Measurements from ENCODE around the gene PRR35. TPM values are rescaled to one million over a fixed set of nuclear protein-coding genes. Genes with fewer than 3 reads are reported as not detected.

The PRR35 gene
- polyA plus RNA-seq, 1 donor from 2014 or later: not detected

DNA sequence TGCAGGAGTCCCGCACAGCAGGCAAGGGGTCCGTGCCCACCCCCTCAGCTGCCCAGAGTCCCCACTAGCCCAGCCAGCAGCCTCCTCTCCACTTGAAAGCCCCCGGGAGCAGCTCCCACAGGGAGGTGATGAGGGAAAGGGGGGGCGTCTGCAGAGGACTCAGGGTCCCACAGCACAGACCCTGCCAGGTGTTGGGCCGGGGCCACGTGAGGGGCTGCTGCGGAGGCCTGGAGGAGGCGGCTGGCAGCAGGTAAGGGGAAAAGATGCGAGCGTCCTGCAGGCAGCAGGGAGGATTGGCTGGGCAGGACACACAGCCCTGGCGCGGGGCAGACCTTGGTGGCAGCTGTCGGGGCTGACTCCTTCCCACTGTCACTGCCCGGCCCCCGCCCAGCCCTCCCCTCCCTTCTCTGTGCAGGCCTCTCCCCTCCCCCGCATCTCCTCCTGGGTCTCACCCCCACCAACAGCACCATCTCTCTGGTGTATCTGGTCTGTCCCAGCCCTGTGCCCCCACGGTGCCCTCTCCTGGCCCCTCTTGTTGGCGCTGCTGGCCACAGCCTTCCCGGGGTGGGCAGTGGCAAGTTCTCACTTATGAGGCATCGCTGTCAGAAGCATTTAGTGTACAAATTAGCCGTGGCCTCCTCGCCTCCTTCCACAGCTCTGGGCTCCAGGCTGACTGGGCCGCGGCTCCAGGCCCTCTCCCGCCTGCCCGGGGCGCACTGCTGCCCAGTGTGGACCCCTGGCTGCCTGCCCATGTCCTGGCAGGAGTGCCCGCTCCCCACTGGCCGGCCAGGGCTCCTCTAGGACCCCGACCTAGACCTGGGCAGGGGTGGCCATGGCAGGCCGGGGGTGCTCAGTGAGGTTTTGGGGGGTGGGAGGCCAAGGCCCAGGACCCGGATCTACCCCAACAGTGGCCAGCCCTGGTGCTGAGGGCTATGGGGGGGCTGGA lies 4.4 kb upstream of the PRR35 start:
- Histone ChIP-seq H3K4me3 (ENCODE audit: low read length) (no peak overlapping the region), H3K36me3 (ENCODE audit: insufficient read depth, low read length) (no peaks in the 10 kb centered on the region), H3K79me2 (replicated peaks; ENCODE audit: insufficient read depth, low read length) (no peaks in the 10 kb centered on the region), H4K20me1 (ENCODE audit: insufficient read depth) (no peaks in the 10 kb centered on the region), H2AFZ (ENCODE audit: low read depth, low read length) (no peak overlapping the region), H3K4me2 (ENCODE audit: low read length) (no peak overlapping the region), H3F3A (ENCODE audit: insufficient read depth, low read length, poor library complexity, severe bottlenecking) (no peaks in the 10 kb centered on the region), H3K27me3 (ENCODE audit: insufficient read depth, low read depth, low read length) (peaks cover 21% of the 10 kb centered on the region), H3K27ac (ENCODE audit: low read length) (no peak overlapping the region), H3K9ac (ENCODE audit: low read length) (no peak overlapping the region), H3K9me3 (ENCODE audit: low read length) (no peaks in the 10 kb centered on the region), H3K9me2 (ENCODE audit: insufficient read depth, low read length) (no peaks in the 10 kb centered on the region)
- TF ChIP-seq TAF1 (IDR thresholded peaks at IDR 0.05; ENCODE audit: low read depth) (no peak), CTCF (IDR thresholded peaks at IDR 0.05; ENCODE audit: poor library complexity, severe bottlenecking) (no peak), POLR2AphosphoS5 (IDR thresholded peaks at IDR 0.05) (no peak), SMC3 (conservative IDR thresholded peaks at IDR 0.05; ENCODE audit: poor library complexity) (no peak), EP300 (conservative IDR thresholded peaks at IDR 0.05; ENCODE audit: poor library complexity, severe bottlenecking) (no peak), REST (IDR thresholded peaks at IDR 0.05; ENCODE audit: borderline replicate concordance) (no peak), MXI1 (conservative IDR thresholded peaks at IDR 0.05; ENCODE audit: poor library complexity, severe bottlenecking) (no peak), EZH2 (IDR thresholded peaks at IDR 0.05; ENCODE audit: borderline replicate concordance, insufficient read depth, low read length, poor library complexity, severe bottlenecking) (no peak), RAD21 (conservative IDR thresholded peaks at IDR 0.05) (no peak)

DNA sequence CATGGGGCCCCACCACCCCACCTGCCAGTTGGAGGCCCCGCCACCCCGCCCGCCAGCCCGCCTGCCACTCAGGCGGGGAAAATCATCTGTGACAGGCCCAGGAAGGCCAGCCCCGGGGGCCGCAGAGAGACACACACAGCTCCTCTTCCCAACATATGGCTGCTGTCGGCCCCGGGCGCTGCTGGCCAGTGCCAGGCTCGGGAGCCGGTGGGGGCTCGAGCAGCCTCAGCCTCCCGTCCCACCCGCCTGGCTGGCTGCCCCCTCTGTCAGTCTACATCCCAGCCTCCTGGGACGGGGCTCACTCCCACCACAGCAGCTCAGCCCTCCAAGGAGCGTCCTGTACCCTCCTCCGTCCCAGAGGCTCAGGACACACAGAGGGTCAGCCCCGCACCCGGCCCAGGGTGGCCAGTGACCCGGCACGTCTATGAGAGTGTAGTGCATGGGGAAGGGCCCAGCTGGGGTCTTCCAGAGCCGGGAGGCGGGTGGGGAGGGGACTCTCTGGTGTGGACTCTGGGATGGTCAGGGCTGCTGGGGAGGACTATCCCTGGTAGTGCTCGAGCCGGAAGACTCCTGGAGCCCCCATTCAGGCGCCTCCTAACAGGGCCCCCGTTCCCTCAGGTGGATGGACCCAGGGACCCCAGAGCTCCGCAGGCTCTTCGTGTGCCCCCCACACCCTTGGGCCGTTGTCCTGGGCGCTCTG lies 3.6 kb upstream of the PRR35 start:
- no peak overlapping the region for H3K4me3 ChIP-seq (ENCODE audit: low read length)
- no peak overlapping the region for H3K9ac ChIP-seq (ENCODE audit: low read length)
- TF ChIP-seq MXI1 (conservative IDR thresholded peaks at IDR 0.05; ENCODE audit: poor library complexity, severe bottlenecking) (no peak), EP300 (conservative IDR thresholded peaks at IDR 0.05; ENCODE audit: poor library complexity, severe bottlenecking) (no peak), POLR2AphosphoS5 (IDR thresholded peaks at IDR 0.05) (no peak), TAF1 (IDR thresholded peaks at IDR 0.05; ENCODE audit: low read depth) (no peak), RAD21 (conservative IDR thresholded peaks at IDR 0.05) (no peak), CTCF (IDR thresholded peaks at IDR 0.05; ENCODE audit: poor library complexity, severe bottlenecking) (no peak), EZH2 (IDR thresholded peaks at IDR 0.05; ENCODE audit: borderline replicate concordance, insufficient read depth, low read length, poor library complexity, severe bottlenecking) (no peak), SMC3 (conservative IDR thresholded peaks at IDR 0.05; ENCODE audit: poor library complexity) (no peak), REST (IDR thresholded peaks at IDR 0.05; ENCODE audit: borderline replicate concordance) (no peak)
- H3K27ac ChIP-seq (ENCODE audit: low read length): no peak overlapping the region
- H2AFZ ChIP-seq (ENCODE audit: low read depth, low read length): no peak overlapping the region
- H4K20me1 ChIP-seq (ENCODE audit: insufficient read depth): no peaks in the 10 kb centered on the region
- H3K79me2 ChIP-seq (replicated peaks; ENCODE audit: insufficient read depth, low read length): no peaks in the 10 kb centered on the region
- no peaks in the 10 kb centered on the region for H3K9me3 ChIP-seq (ENCODE audit: low read length)
- no peaks in the 10 kb centered on the region for H3K9me2 ChIP-seq (ENCODE audit: insufficient read depth, low read length)
- no peak overlapping the region for H3K4me2 ChIP-seq (ENCODE audit: low read length)
- H3K27me3 ChIP-seq (ENCODE audit: insufficient read depth, low read depth, low read length): peaks cover 29% of the 10 kb centered on the region
- H3K36me3 ChIP-seq (ENCODE audit: insufficient read depth, low read length): no peaks in the 10 kb centered on the region
- no peaks in the 10 kb centered on the region for H3F3A ChIP-seq (ENCODE audit: insufficient read depth, low read length, poor library complexity, severe bottlenecking)
